Measurements from ENCODE around the gene PITRM1.

GRCh38 chr10:3123571-3124411 is 48.8 kb downstream of the PITRM1 start:
- TF ChIP-seq, protein P1, sequence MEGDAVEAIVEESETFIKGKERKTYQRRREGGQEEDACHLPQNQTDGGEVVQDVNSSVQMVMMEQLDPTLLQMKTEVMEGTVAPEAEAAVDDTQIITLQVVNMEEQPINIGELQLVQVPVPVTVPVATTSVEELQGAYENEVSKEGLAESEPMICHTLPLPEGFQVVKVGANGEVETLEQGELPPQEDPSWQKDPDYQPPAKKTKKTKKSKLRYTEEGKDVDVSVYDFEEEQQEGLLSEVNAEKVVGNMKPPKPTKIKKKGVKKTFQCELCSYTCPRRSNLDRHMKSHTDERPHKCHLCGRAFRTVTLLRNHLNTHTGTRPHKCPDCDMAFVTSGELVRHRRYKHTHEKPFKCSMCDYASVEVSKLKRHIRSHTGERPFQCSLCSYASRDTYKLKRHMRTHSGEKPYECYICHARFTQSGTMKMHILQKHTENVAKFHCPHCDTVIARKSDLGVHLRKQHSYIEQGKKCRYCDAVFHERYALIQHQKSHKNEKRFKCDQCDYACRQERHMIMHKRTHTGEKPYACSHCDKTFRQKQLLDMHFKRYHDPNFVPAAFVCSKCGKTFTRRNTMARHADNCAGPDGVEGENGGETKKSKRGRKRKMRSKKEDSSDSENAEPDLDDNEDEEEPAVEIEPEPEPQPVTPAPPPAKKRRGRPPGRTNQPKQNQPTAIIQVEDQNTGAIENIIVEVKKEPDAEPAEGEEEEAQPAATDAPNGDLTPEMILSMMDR (IDR thresholded peaks at IDR 0.05) = no peak
- TF ChIP-seq POLR2A (IDR thresholded peaks at IDR 0.05) = no peak
